HL-60 (cell line): ENCODE measurements around the gene POT1.

Experiments used
- CTCF ChIP-seq: IDR thresholded peaks from one replicate; pipeline ENCODE4 v1.5.1; 2011; ENCODE audit warnings: low read length, control low read depth, inconsistent platforms; ENCODE audit not compliant: insufficient read depth
- GABPA ChIP-seq: IDR thresholded peaks from 2 replicates; pipeline ENCODE4 v1.6.1; 2012; ENCODE audit warnings: low read depth
- POLR2AphosphoS5 ChIP-seq: IDR thresholded peaks from 2 replicates; pipeline ENCODE4 v1.6.1; 2012; ENCODE audit warnings: low read depth

DNA sequence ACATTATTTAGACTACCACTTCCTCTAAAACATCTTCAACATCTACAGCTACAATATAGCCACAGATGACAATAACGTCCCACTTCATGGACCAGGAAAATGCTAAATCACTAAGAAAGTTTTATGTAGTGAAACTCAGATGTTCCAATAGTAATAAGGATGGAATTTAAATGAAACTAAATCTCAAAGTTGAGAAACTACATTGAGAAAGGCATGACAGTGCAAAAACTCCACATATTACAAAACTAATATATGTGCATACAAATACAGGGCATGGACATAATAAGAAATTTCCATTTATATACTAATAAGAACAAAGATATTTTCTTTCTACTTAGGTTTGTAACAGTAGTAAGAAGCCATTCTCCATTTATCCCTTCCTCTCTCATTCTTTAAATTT, 31.1 kb downstream of the POT1 start:
- TF ChIP-seq POLR2AphosphoS5 (no peak), CTCF (no peak), GABPA (no peak)
